Measurements from ENCODE around the gene XRCC5. TPM values are rescaled to one million over a fixed set of nuclear protein-coding genes. Genes with fewer than 3 reads are reported as not detected.

The XRCC5 gene
- total and polyA plus RNA-seq, 2 of the 8 experiments (the other 6 are each of a cell fraction or from before 2014, with no cell fraction given), result 308 to 644 TPM

DNA sequence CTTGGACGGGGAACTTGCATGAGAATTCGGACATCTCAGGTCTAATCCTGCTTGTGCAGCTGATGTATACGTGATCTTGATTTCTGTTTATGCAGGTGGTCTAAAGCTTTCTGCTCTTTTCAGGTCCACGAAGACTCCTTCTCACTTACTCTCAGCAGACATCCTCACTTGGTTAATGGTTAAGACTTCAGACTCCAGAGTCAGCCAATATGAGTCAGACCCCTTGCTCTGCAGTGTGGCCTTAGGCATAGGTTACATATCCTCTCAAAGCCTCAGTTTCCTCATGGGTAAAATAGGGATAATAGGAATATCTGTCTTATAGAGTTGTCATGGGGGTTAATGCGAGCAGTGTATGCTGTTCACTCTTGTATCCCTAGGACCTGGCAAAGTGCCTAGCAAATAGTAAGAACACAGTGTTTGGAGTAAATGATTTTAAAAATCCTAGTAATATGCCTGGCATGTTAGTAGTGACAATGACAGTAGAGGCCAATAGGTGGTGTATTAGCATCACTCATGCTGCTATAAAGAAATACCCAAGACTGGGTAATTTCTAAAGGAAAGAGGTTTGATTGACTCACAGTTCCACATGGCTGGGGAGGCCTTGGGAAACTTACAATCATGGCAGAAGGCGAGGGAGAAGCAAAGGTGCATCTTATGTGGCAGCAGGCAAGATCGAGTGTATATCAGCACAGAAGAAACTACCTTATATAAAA is 42.3 kb downstream of the XRCC5 start (continued):
- TF ChIP-seq, protein P1, sequence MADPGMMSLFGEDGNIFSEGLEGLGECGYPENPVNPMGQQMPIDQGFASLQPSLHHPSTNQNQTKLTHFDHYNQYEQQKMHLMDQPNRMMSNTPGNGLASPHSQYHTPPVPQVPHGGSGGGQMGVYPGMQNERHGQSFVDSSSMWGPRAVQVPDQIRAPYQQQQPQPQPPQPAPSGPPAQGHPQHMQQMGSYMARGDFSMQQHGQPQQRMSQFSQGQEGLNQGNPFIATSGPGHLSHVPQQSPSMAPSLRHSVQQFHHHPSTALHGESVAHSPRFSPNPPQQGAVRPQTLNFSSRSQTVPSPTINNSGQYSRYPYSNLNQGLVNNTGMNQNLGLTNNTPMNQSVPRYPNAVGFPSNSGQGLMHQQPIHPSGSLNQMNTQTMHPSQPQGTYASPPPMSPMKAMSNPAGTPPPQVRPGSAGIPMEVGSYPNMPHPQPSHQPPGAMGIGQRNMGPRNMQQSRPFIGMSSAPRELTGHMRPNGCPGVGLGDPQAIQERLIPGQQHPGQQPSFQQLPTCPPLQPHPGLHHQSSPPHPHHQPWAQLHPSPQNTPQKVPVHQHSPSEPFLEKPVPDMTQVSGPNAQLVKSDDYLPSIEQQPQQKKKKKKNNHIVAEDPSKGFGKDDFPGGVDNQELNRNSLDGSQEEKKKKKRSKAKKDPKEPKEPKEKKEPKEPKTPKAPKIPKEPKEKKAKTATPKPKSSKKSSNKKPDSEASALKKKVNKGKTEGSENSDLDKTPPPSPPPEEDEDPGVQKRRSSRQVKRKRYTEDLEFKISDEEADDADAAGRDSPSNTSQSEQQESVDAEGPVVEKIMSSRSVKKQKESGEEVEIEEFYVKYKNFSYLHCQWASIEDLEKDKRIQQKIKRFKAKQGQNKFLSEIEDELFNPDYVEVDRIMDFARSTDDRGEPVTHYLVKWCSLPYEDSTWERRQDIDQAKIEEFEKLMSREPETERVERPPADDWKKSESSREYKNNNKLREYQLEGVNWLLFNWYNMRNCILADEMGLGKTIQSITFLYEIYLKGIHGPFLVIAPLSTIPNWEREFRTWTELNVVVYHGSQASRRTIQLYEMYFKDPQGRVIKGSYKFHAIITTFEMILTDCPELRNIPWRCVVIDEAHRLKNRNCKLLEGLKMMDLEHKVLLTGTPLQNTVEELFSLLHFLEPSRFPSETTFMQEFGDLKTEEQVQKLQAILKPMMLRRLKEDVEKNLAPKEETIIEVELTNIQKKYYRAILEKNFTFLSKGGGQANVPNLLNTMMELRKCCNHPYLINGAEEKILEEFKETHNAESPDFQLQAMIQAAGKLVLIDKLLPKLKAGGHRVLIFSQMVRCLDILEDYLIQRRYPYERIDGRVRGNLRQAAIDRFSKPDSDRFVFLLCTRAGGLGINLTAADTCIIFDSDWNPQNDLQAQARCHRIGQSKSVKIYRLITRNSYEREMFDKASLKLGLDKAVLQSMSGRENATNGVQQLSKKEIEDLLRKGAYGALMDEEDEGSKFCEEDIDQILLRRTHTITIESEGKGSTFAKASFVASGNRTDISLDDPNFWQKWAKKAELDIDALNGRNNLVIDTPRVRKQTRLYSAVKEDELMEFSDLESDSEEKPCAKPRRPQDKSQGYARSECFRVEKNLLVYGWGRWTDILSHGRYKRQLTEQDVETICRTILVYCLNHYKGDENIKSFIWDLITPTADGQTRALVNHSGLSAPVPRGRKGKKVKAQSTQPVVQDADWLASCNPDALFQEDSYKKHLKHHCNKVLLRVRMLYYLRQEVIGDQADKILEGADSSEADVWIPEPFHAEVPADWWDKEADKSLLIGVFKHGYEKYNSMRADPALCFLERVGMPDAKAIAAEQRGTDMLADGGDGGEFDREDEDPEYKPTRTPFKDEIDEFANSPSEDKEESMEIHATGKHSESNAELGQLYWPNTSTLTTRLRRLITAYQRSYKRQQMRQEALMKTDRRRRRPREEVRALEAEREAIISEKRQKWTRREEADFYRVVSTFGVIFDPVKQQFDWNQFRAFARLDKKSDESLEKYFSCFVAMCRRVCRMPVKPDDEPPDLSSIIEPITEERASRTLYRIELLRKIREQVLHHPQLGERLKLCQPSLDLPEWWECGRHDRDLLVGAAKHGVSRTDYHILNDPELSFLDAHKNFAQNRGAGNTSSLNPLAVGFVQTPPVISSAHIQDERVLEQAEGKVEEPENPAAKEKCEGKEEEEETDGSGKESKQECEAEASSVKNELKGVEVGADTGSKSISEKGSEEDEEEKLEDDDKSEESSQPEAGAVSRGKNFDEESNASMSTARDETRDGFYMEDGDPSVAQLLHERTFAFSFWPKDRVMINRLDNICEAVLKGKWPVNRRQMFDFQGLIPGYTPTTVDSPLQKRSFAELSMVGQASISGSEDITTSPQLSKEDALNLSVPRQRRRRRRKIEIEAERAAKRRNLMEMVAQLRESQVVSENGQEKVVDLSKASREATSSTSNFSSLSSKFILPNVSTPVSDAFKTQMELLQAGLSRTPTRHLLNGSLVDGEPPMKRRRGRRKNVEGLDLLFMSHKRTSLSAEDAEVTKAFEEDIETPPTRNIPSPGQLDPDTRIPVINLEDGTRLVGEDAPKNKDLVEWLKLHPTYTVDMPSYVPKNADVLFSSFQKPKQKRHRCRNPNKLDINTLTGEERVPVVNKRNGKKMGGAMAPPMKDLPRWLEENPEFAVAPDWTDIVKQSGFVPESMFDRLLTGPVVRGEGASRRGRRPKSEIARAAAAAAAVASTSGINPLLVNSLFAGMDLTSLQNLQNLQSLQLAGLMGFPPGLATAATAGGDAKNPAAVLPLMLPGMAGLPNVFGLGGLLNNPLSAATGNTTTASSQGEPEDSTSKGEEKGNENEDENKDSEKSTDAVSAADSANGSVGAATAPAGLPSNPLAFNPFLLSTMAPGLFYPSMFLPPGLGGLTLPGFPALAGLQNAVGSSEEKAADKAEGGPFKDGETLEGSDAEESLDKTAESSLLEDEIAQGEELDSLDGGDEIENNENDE (IDR thresholded peaks at IDR 0.05; ENCODE audit: insufficient replicate concordance, low read length), result no peak
- TF ChIP-seq, protein P2, sequence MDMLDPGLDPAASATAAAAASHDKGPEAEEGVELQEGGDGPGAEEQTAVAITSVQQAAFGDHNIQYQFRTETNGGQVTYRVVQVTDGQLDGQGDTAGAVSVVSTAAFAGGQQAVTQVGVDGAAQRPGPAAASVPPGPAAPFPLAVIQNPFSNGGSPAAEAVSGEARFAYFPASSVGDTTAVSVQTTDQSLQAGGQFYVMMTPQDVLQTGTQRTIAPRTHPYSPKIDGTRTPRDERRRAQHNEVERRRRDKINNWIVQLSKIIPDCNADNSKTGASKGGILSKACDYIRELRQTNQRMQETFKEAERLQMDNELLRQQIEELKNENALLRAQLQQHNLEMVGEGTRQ (IDR thresholded peaks at IDR 0.05; ENCODE audit: low read length), result no peak
- TF ChIP-seq SP1 (IDR thresholded peaks at IDR 0.05; ENCODE audit: low read depth, low read length) (no peak), CHD2 (IDR thresholded peaks at IDR 0.05; ENCODE audit: low read length) (no peak), RAD21 (IDR thresholded peaks at IDR 0.05 in 1 of 2, conservative IDR thresholded peaks at IDR 0.05 in 1 of 2; ENCODE audit: low read depth in 2 of 2, low read length in 2 of 2) (peak; percentile 12 to 18; a peak in 2 of 4 replicates), CTBP2 (IDR thresholded peaks at IDR 0.05; ENCODE audit: borderline replicate concordance, insufficient read depth, insufficient read length, low read length) (no peak), SAP30 (IDR thresholded peaks at IDR 0.05; ENCODE audit: insufficient read depth, insufficient replicate concordance, low read length) (no peak), ASH2L (IDR thresholded peaks at IDR 0.05; ENCODE audit: low read length) (no peak), SP4 (IDR thresholded peaks at IDR 0.05; ENCODE audit: low read length) (no peak)

Measured in H1 (cell line).